ENCODE results near the gene NOL6.
"Not testable (repeated sequence)": the region's sequence is repeated elsewhere in the genome, so short reads cannot be mapped to it uniquely, and the experiment has no call there.

DNA sequence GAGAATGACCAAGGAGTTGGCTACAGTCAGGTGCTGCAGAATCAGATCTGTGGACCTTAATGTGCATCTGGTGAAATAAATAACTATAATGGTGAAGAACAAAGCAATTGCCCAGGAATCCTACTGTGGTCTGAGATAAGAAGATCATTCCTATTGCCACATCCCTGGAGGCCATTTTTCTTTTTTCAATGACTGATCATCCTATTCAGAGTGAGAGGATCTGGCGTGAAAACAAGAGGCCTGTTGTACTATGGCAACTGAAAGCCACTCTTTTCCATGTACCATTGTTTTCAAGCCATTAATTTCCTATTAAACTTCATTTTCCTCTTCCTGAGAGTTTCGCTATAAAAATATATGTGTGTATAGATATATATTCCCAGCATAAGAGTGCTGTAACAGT, 38.8 kb upstream of the NOL6 start:
- TF ChIP-seq EZH2phosphoT487 (IDR thresholded peaks at IDR 0.05; ENCODE audit: low read length): not testable (repeated sequence)
- TF ChIP-seq, protein P1, sequence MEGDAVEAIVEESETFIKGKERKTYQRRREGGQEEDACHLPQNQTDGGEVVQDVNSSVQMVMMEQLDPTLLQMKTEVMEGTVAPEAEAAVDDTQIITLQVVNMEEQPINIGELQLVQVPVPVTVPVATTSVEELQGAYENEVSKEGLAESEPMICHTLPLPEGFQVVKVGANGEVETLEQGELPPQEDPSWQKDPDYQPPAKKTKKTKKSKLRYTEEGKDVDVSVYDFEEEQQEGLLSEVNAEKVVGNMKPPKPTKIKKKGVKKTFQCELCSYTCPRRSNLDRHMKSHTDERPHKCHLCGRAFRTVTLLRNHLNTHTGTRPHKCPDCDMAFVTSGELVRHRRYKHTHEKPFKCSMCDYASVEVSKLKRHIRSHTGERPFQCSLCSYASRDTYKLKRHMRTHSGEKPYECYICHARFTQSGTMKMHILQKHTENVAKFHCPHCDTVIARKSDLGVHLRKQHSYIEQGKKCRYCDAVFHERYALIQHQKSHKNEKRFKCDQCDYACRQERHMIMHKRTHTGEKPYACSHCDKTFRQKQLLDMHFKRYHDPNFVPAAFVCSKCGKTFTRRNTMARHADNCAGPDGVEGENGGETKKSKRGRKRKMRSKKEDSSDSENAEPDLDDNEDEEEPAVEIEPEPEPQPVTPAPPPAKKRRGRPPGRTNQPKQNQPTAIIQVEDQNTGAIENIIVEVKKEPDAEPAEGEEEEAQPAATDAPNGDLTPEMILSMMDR (IDR thresholded peaks at IDR 0.05; ENCODE audit: low read length): not testable (repeated sequence)
